Erythroblast (primary cell): ENCODE results near the gene TUBGCP4.

Source experiments
- GATA1 ChIP-seq: IDR thresholded peaks from 2 replicates; pipeline ENCODE4 v1.6.1; 2011; ENCODE audit warnings: low read depth, mild to moderate bottlenecking, control low read depth, low read length, moderate library complexity
- POLR2A ChIP-seq: IDR thresholded peaks from 2 replicates; pipeline ENCODE4 v1.6.1; 2011; ENCODE audit warnings: mild to moderate bottlenecking, low read length

DNA sequence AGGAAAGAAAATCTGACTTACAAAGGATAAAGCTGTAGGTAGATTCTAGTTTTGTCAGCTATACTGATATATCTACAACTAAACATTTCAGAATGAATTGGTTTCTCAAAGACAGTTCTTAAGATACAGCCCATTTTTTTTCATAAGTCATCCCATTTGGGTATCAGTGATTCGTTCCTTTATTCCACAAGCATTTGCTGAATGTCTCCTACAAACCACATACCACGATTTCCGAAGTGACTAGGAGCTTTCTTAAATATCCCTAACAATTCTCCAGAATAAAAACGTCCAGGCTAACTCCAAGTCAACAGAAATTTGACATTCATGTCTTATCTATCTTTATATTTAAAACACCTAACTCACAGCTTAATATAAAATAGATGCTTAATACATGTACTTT is 62.3 kb downstream of the TUBGCP4 start:
- no peak for TF ChIP-seq POLR2A
- TF ChIP-seq GATA1: no peak
